ENCODE measurements around the gene DNAI1. TPM values are rescaled to one million over a fixed set of nuclear protein-coding genes. Genes with fewer than 3 reads are reported as not detected.

Gene DNAI1
- total RNA-seq, 4 donors from 2014 or later = 0.49 TPM; not detected in 3

DNA sequence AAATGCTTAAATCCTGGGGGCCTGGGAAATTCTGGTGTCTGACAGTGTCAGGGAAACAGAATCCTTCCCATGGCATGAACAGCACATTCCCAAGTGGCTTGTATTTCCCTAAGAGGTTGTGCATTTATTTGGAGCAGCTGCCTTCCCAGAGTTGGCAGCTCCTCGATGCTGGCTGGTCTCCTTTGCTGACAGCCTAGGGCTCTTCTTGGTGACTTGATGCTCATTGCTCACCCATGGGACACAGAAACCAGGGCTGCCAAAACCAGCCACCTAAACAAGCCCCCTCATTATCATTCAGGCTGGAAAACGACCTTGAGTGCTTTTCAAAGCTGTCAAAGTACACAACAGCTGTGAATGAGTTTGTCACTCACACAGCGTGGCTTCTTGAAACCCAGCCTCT is 39.9 kb downstream of the DNAI1 start:
- intact Hi-C loops (cut with DNase I; ENCODE audit: low total_unique reads) = no loop called here
- Histone ChIP-seq H3K4me3 (no peak overlapping the region), H3K27me3 (no peaks in the 10 kb centered on the region), H3K27ac (no peak overlapping the region), H3K4me1 (no peaks in the 10 kb centered on the region), H3K9me3 (no peaks in the 10 kb centered on the region), H3K36me3 (no peaks in the 10 kb centered on the region)
- TF ChIP-seq, protein P1, sequence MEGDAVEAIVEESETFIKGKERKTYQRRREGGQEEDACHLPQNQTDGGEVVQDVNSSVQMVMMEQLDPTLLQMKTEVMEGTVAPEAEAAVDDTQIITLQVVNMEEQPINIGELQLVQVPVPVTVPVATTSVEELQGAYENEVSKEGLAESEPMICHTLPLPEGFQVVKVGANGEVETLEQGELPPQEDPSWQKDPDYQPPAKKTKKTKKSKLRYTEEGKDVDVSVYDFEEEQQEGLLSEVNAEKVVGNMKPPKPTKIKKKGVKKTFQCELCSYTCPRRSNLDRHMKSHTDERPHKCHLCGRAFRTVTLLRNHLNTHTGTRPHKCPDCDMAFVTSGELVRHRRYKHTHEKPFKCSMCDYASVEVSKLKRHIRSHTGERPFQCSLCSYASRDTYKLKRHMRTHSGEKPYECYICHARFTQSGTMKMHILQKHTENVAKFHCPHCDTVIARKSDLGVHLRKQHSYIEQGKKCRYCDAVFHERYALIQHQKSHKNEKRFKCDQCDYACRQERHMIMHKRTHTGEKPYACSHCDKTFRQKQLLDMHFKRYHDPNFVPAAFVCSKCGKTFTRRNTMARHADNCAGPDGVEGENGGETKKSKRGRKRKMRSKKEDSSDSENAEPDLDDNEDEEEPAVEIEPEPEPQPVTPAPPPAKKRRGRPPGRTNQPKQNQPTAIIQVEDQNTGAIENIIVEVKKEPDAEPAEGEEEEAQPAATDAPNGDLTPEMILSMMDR (IDR thresholded peaks at IDR 0.05 in 4 of 5, conservative IDR thresholded peaks at IDR 0.05 in 1 of 5) = no peak
- no peak for TF ChIP-seq POLR2A (IDR thresholded peaks at IDR 0.05)
- in situ Hi-C loops (cut with MboI; ENCODE audit: low sequenced_read_pairs in 4 of 4) = loop anchor here in 3 of 4 donors (5.0 to 10.0 kb wide), 3 partner anchors 64 to 94 kb away; no protein-coding TSS in a partner anchor
- ATAC-seq (no peak), DNase-seq (no peak)

DNA sequence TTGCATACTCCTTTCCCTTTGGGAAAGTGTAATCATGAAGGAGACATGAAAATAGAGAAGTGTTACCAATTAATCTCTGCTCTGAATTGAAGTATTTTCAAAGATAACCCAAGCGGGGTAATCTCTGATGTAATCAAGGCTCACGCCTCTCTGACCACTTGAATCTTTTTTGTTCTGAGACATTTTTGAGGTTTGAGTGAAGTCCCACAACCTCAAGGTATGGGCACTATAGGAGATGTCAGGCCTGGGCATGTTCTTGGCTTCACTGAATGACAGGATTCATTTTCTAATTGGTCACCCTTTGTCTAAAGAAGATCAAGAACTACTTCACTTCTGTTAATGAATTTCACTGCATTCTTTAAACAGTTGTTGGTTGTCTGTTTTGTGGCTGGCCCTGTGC is 40.5 kb downstream of the DNAI1 start:
- intact Hi-C loops (cut with DNase I; ENCODE audit: low total_unique reads) = no loop called here
- in situ Hi-C loops (cut with MboI; ENCODE audit: low sequenced_read_pairs in 4 of 4) = loop anchor here in 3 of 4 donors (5.0 to 10.0 kb wide), 3 partner anchors 64 to 94 kb away; no protein-coding TSS in a partner anchor
- ATAC-seq = no peak

DNA sequence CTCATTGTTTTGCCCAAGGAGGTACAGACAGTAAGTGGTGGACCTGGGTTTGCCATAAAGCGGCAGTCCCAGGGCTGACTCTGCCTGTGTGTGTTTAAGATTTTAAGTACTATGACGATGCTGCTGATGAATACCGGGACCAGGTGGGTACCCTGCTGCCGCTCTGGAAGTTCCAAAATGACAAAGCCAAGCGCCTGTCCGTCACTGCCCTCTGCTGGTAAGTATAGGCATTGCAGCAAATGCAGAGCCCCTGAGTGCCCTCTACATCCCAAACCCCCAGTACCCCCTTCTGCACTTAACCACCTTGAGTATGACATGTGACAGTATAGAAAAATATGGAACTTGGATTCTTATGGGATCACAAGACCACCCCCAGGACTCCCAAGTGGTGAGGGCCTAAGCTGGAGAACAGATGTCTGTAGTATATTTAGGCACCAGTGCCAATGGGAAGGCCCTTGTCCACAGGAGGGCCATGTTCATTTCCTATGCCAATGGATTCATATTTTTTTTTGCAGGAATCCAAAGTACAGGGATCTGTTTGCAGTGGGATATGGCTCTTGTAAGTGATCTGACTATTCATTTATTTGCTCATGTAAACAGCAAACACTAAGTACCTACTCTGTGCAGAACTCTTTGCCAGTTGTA is 42.1 kb downstream of the DNAI1 start:
- Histone ChIP-seq H3K4me1 (no peaks in the 10 kb centered on the region), H3K9me3 (no peaks in the 10 kb centered on the region), H3K27me3 (no peaks in the 10 kb centered on the region), H3K4me3 (no peak overlapping the region), H3K36me3 (no peaks in the 10 kb centered on the region), H3K27ac (no peak overlapping the region)
- peak; percentile 27 to 53 for DNase-seq
- in situ Hi-C loops (cut with MboI; ENCODE audit: low sequenced_read_pairs in 4 of 4) = loop anchor here in 2 of 4 donors (5.0 to 25.0 kb wide), 2 partner anchors 93 to 112 kb away; partner anchors contain the start of genes DCTN3 (in 1 of the 2) and RPP25L (in 1 of the 2)
- TF ChIP-seq, protein P1 (IDR thresholded peaks at IDR 0.05 in 4 of 5, conservative IDR thresholded peaks at IDR 0.05 in 1 of 5) = peak; percentile 90 to 98 (median 97)
- no peak for TF ChIP-seq POLR2A (IDR thresholded peaks at IDR 0.05)
- peak; percentile 61 to 82 for ATAC-seq
- intact Hi-C loops (cut with DNase I; ENCODE audit: low total_unique reads) = loop anchor here (1.0 to 5.0 kb wide), 5 partner anchors 48 to 168 kb away; no protein-coding TSS in a partner anchor

More for the DNA sequence above, 40.5 kb downstream of the DNAI1 start:
- Histone ChIP-seq H3K36me3 (no peaks in the 10 kb centered on the region), H3K27me3 (no peaks in the 10 kb centered on the region), H3K27ac (no peak overlapping the region), H3K4me3 (no peak overlapping the region), H3K9me3 (no peaks in the 10 kb centered on the region), H3K4me1 (no peaks in the 10 kb centered on the region)
- no peak for TF ChIP-seq POLR2A (IDR thresholded peaks at IDR 0.05)
- TF ChIP-seq, protein P1 (IDR thresholded peaks at IDR 0.05 in 4 of 5, conservative IDR thresholded peaks at IDR 0.05 in 1 of 5) = no peak
- no peak for DNase-seq

- no peak overlapping the region for H3K4me3 ChIP-seq
- intact Hi-C loops (cut with DNase I; ENCODE audit: low total_unique reads) = loop anchor here (2.0 to 5.0 kb wide), 3 partner anchors 49 to 169 kb away; no protein-coding TSS in a partner anchor
- no peak overlapping the region for H3K27ac ChIP-seq
- in situ Hi-C loops (cut with MboI; ENCODE audit: low sequenced_read_pairs in 4 of 4) = loop anchor here in 2 of 4 donors (5.0 to 25.0 kb wide), 2 partner anchors 94 to 111 kb away; partner anchors contain the start of genes DCTN3 (in 1 of the 2) and RPP25L (in 1 of the 2)
- no peaks in the 10 kb centered on the region for H3K9me3 ChIP-seq
- ATAC-seq = no peak
- H3K4me1 ChIP-seq = no peaks in the 10 kb centered on the region
- no peak for TF ChIP-seq POLR2A (IDR thresholded peaks at IDR 0.05)
- TF ChIP-seq, protein P1 (IDR thresholded peaks at IDR 0.05 in 4 of 5, conservative IDR thresholded peaks at IDR 0.05 in 1 of 5) = no peak
- H3K36me3 ChIP-seq = no peaks in the 10 kb centered on the region
- H3K27me3 ChIP-seq = no peaks in the 10 kb centered on the region
- DNase-seq = no peak
Observed at GRCh38 chr9:34501372-34501771, 42.8 kb downstream of the DNAI1 start.
